ENCODE data around the gene ANO7.
"Not testable (repeated sequence)": the region's sequence is repeated elsewhere in the genome, so short reads cannot be mapped to it uniquely, and the experiment has no call there.

ANO7 gene

DNA sequence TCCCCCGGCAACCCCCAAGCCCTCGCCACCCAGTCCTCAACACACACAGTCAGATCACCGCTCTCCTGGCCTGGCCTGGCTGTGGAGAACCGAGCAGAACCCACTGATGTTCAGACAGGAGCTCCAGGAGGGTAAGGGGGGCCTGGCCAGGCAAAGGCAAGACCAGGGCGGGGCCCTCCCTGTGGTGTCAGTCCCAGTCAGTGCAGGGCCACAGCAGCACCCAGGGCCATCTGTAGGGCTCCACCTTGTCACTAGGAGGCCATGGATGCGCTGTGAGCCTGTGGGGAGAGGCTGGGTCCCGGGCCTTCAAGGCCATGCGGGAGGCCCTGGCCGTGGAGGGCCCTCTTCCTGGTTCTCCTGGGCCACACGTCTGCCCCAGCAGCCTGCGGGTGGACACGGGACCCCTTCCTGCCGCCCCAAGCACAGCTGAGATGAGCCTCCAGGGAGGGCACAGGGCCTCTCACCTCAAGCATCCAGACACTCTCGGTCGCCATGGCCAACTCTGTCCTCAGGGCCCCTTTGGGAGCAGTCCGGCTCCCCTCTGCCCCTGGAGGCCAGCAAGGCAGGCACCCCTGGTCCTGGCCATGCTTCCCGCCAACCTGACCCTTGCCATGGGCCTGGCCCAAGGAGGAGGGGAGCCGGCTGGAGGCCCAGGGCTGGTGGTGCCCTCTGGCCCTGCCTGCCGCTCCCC, 2.0 kb downstream of the ANO7 start:
- H3K36me3 ChIP-seq (ENCODE audit: control insufficient read depth, insufficient read depth, low read length) = no peaks in the 10 kb centered on the region
- H3K27me3 ChIP-seq (ENCODE audit: control insufficient read depth, insufficient read depth, low read length) = no peaks in the 10 kb centered on the region
- no peak overlapping the region for H3K4me3 ChIP-seq (ENCODE audit: low read depth, low read length)
- no peaks in the 10 kb centered on the region for H3K9me3 ChIP-seq (ENCODE audit: control insufficient read depth, insufficient read depth, low read depth, low read length)
- H3K27ac ChIP-seq (ENCODE audit: low read depth, low read length) = no peak overlapping the region
- H3K4me1 ChIP-seq (ENCODE audit: control insufficient read depth, insufficient read depth, low read length) = peaks cover 15% of the 10 kb centered on the region; the same call in 1 of the 2 replicates
- H3K9ac ChIP-seq (ENCODE audit: low read length) = no peak overlapping the region

DNA sequence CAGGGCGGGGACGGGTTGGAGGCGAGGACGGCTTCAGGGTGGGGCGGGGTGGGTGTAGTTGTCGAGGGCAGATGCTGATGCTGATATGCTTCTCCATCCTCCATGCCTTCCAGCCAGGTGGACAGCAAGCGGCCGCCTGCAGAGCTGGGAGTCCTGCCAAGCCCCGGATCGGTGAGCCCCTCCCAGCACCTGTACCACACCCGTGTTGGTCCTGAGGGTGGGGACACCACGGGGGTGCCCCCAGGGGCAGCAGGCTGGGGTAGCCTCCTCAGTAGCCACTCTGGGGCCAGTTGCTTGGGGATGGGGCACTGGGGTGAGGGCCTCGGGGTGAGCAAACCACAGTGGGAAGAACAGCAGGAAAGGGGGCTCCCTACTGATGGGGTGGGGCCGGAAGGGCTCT, 2.6 kb downstream of the ANO7 start:
- Histone ChIP-seq H3K9ac (ENCODE audit: low read length) (no peak overlapping the region), H3K9me3 (ENCODE audit: control insufficient read depth, insufficient read depth, low read depth, low read length) (no peaks in the 10 kb centered on the region), H3K4me1 (ENCODE audit: control insufficient read depth, insufficient read depth, low read length) (peaks cover 15% of the 10 kb centered on the region; the same call in 1 of the 2 replicates), H3K4me3 (ENCODE audit: low read depth, low read length) (no peak overlapping the region), H3K36me3 (ENCODE audit: control insufficient read depth, insufficient read depth, low read length) (no peaks in the 10 kb centered on the region), H3K27ac (ENCODE audit: low read depth, low read length) (no peak overlapping the region), H3K27me3 (ENCODE audit: control insufficient read depth, insufficient read depth, low read length) (no peaks in the 10 kb centered on the region)

DNA sequence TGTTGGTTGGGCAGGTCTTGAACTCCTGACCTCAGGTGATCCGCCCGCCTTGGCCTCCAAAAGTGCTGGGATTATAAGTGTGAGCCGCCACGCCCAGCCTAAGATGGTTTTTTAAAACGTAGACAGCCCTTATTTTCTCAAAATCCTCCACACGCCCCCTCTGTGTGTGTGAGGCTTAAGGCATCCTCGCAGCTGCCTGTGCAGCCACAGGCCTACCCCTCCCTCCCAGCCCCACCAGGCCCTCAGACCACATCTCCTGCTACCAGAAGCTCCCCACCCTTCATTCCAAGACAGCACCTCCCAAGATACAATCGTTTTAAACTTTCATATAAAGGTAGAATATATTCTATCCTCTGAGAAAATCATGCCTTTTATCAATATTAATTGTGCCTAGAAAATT, 4.8 kb downstream of the ANO7 start:
- Histone ChIP-seq H3K27me3 (ENCODE audit: control insufficient read depth, insufficient read depth, low read length) (no peaks in the 10 kb centered on the region), H3K4me1 (ENCODE audit: control insufficient read depth, insufficient read depth, low read length) (peaks cover 4% of the 10 kb centered on the region; the same call in 1 of the 2 replicates), H3K36me3 (ENCODE audit: control insufficient read depth, insufficient read depth, low read length) (no peaks in the 10 kb centered on the region), H3K27ac (ENCODE audit: low read depth, low read length) (no peak overlapping the region), H3K9me3 (ENCODE audit: control insufficient read depth, insufficient read depth, low read depth, low read length) (no peaks in the 10 kb centered on the region), H3K9ac (ENCODE audit: low read length) (no peak overlapping the region), H3K4me3 (ENCODE audit: low read depth, low read length) (no peak overlapping the region)

DNA sequence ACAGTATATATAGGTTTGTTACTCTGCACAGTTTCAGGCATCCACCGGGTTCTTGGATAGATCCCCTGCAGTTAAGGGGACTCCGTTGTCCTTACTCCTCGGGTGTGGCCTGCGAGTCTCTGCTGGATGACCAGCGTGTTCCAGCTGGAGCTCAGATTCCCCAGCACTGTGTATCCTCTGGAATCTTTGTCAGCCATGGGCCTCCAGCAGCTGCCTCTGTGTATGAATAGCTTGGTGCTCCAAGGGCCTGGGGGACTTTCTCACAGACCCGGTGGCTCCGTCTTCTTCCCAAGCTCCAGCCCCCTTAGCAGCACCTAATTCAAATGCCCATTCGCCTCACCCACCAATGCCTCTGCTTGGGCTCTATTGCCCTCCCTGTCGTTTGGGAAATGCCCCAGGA, 6.3 kb downstream of the ANO7 start:
- H3K27ac ChIP-seq (ENCODE audit: low read depth, low read length) = no peak overlapping the region
- no peak overlapping the region for H3K9ac ChIP-seq (ENCODE audit: low read length)
- H3K36me3 ChIP-seq (ENCODE audit: control insufficient read depth, insufficient read depth, low read length) = no peaks in the 10 kb centered on the region
- H3K4me3 ChIP-seq (ENCODE audit: low read depth, low read length) = no peak overlapping the region
- no peaks in the 10 kb centered on the region for H3K27me3 ChIP-seq (ENCODE audit: control insufficient read depth, insufficient read depth, low read length)
- H3K4me1 ChIP-seq (ENCODE audit: control insufficient read depth, insufficient read depth, low read length) = no peaks in the 10 kb centered on the region
- no peaks in the 10 kb centered on the region for H3K9me3 ChIP-seq (ENCODE audit: control insufficient read depth, insufficient read depth, low read depth, low read length)

DNA sequence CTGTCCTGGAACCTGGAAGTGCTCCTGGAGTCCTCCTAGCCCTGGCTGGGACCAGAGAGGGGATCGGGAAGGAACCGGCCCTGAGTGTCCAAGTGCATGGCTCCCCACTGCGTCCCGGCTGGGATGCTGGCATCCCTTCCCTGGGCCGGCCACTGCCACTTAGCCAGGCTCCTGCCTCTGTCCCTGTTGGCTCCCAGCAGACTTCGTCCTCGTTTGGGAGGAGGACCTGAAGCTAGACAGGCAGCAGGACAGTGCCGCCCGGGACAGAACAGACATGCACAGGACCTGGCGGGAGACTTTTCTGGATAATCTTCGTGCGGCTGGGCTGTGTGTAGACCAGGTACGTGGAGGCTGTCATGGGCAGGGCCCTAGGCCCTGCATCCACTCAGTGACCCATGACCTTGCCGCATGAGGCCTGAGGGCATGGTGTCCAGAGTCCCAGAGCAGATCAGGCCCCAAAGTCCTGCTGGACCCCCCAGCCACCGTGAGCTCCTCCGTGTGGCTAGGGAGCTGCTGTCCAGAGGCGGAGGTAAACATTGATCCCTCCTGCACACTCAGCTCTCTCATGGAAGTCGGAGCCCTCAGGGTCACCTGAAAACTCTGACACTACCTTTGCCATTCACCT, 7.1 kb downstream of the ANO7 start:
- H3K4me1 ChIP-seq (ENCODE audit: control insufficient read depth, insufficient read depth, low read length) = no peaks in the 10 kb centered on the region
- H3K9ac ChIP-seq (ENCODE audit: low read length) = no peak overlapping the region

DNA sequence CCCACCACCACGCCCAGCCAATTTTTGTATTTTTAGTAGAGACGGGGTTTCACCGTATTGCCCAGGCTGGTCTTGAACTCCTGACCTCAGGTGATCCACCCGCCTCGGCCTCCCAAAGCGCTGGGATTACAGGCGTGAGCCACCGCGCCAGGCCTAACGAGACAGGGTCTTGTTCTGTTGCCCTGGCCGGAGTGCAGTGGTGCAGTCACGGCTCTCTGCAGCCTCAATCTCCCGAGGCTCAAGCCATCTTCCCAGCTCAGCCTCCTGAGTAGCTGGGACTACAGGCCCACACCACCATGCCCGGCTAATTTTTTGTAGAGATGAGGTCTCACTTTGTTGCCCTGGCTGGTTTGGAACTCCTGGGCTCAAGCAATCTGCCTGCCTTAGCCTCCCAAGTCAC, 8.8 kb downstream of the ANO7 start:
- not testable (repeated sequence) for H3K27me3 ChIP-seq (ENCODE audit: control insufficient read depth, insufficient read depth, low read length); H3K4me1 ChIP-seq (ENCODE audit: control insufficient read depth, insufficient read depth, low read length); H3K36me3 ChIP-seq (ENCODE audit: control insufficient read depth, insufficient read depth, low read length); H3K9ac ChIP-seq (ENCODE audit: low read length); H3K27ac ChIP-seq (ENCODE audit: low read depth, low read length); H3K9me3 ChIP-seq (ENCODE audit: control insufficient read depth, insufficient read depth, low read depth, low read length); H3K4me3 ChIP-seq (ENCODE audit: low read depth, low read length)

More for the DNA sequence above, 7.1 kb downstream of the ANO7 start:
- no peak overlapping the region for H3K4me3 ChIP-seq (ENCODE audit: low read depth, low read length)
- no peaks in the 10 kb centered on the region for H3K27me3 ChIP-seq (ENCODE audit: control insufficient read depth, insufficient read depth, low read length)
- no peaks in the 10 kb centered on the region for H3K36me3 ChIP-seq (ENCODE audit: control insufficient read depth, insufficient read depth, low read length)
- no peaks in the 10 kb centered on the region for H3K9me3 ChIP-seq (ENCODE audit: control insufficient read depth, insufficient read depth, low read depth, low read length)
- no peak overlapping the region for H3K27ac ChIP-seq (ENCODE audit: low read depth, low read length)

DNA sequence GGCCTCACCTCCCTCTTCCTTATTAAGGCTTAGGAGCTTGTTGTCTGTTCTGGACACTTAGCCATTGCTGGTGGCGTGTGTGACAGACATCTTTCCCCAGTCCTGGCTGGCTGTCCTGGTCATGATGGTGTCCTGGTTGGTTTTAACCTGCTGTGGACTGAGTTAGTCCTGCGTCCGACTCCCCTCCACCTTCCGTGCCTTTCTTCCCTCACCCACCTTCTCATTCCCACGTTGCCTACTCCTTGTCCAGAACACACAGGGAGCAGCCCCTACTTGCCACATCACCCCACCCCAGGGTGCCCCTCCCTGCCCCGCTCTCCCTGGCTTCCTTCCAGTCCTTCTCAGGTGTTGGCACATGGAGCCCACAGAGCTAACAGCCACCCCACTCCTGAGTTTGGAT, 9.5 kb downstream of the ANO7 start:
- no peaks in the 10 kb centered on the region for H3K4me1 ChIP-seq (ENCODE audit: control insufficient read depth, insufficient read depth, low read length)
- no peak overlapping the region for H3K9ac ChIP-seq (ENCODE audit: low read length)
- H3K27me3 ChIP-seq (ENCODE audit: control insufficient read depth, insufficient read depth, low read length) = no peaks in the 10 kb centered on the region
- no peak overlapping the region for H3K27ac ChIP-seq (ENCODE audit: low read depth, low read length)
- H3K36me3 ChIP-seq (ENCODE audit: control insufficient read depth, insufficient read depth, low read length) = no peaks in the 10 kb centered on the region
- no peaks in the 10 kb centered on the region for H3K9me3 ChIP-seq (ENCODE audit: control insufficient read depth, insufficient read depth, low read depth, low read length)
- H3K4me3 ChIP-seq (ENCODE audit: low read depth, low read length) = no peak overlapping the region

DNA sequence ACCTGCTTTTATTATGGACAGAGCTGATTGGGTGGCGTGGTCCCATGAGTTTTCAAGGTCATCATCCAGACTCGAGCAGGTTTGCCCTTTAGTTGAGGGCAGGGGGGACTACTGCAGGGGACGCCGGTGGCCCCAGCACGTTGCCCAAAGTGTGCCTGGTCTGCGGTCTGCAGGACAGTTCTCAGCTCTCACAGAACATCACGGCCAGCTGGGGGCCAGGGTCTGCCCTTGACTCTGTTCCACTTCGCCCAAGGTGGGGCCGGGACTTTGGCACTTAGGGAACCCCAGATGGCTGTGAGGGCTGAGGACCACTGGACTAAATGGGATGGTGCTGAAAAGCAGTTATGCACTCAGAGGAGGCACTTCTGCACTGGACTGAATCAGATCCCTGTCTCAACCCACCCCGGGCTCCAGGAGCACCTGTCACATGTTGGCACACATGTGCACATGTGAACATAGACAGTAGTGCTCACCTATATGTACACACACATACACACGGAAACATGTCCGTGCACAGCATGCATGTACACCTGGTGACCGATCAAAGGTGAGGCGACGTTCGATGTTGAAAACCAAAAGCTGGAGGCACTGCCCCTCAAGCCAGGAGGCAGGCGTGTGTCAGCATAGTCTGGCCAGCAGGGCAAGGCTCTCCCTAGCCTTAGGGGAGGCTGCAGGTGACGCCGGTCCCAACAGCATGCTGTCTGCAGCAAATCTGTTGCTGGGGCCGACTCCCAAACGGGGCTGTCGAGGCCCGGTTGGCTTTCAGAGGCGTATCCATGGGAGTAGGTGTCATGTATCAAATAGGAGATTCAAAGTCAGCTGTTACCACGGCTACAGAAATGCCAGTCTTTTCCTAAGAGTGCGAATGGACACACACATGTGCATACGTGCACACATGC, 10.2 kb downstream of the ANO7 start:
- Histone ChIP-seq H3K27me3 (ENCODE audit: control insufficient read depth, insufficient read depth, low read length) (no peaks in the 10 kb centered on the region), H3K9ac (ENCODE audit: low read length) (no peak overlapping the region), H3K27ac (ENCODE audit: low read depth, low read length) (no peak overlapping the region), H3K36me3 (ENCODE audit: control insufficient read depth, insufficient read depth, low read length) (no peaks in the 10 kb centered on the region), H3K9me3 (ENCODE audit: control insufficient read depth, insufficient read depth, low read depth, low read length) (no peaks in the 10 kb centered on the region), H3K4me1 (ENCODE audit: control insufficient read depth, insufficient read depth, low read length) (no peaks in the 10 kb centered on the region), H3K4me3 (ENCODE audit: low read depth, low read length) (no peak overlapping the region)

DNA sequence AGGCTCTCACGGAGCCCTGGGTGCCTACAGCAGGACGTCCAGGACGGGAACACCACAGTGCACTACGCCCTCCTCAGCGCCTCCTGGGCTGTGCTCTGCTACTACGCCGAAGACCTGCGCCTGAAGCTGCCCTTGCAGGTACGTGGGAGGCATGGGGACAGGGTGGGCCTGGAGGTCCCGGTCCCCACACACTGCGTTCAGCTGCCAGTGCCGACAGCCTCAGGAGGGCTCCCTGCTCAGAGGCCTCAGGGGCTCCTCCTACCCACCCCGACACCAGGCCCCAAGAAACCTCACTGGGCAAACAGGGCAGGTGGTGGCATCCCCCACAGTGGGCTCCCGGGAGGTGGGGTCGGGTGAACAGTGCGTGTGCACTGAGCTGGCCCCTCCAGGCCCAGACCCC, 10.8 kb downstream of the ANO7 start:
- H3K36me3 ChIP-seq (ENCODE audit: control insufficient read depth, insufficient read depth, low read length) = no peaks in the 10 kb centered on the region
- no peaks in the 10 kb centered on the region for H3K9me3 ChIP-seq (ENCODE audit: control insufficient read depth, insufficient read depth, low read depth, low read length)
- no peak overlapping the region for H3K9ac ChIP-seq (ENCODE audit: low read length)
- no peak overlapping the region for H3K4me3 ChIP-seq (ENCODE audit: low read depth, low read length)
- H3K27ac ChIP-seq (ENCODE audit: low read depth, low read length) = no peak overlapping the region
- H3K27me3 ChIP-seq (ENCODE audit: control insufficient read depth, insufficient read depth, low read length) = no peaks in the 10 kb centered on the region
- H3K4me1 ChIP-seq (ENCODE audit: control insufficient read depth, insufficient read depth, low read length) = no peaks in the 10 kb centered on the region

DNA sequence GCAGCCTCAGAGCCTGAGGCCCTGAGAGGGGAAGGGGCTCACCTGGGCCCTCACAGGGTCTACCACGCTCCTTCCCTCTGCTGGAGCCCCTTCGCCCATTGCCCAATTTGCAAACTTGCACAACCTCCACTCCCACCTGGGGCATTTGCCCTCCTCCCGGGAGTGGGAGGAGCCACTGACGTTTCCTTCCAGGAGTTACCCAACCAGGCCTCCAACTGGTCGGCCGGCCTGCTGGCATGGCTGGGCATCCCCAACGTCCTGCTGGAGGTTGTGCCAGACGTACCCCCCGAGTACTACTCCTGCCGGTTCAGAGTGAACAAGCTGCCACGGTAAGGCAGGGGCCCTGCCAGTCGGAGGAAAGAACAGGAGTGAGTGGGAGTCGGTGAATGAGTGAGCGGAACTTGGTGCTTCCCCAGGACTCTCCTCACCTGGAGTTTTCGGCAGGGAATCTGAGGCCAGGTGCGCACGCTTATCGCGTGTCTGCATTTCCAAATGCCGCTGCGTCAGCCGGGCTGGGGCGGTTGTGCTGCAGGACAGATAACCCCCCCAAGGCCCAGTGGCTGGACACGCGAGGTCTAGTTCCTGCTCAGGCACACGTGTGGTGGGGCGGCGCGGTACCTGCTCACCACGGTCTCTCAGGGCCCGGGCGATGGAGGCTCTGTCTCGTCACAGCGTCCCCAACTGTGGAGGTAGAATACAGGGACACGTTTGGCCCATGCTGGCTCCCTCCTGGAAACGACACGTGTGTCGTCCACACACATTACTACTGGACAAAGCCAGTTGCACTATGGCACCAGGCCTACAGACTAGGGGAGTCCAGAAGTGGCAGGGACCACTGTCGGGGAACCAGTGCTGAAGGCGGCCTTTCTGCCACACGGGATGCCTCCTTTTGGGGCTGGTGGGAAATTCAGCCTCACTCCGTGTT, 11.7 kb downstream of the ANO7 start:
- Histone ChIP-seq H3K27ac (ENCODE audit: low read depth, low read length) (no peak overlapping the region), H3K9ac (ENCODE audit: low read length) (no peak overlapping the region), H3K9me3 (ENCODE audit: control insufficient read depth, insufficient read depth, low read depth, low read length) (no peaks in the 10 kb centered on the region), H3K4me1 (ENCODE audit: control insufficient read depth, insufficient read depth, low read length) (no peaks in the 10 kb centered on the region), H3K4me3 (ENCODE audit: low read depth, low read length) (no peak overlapping the region), H3K27me3 (ENCODE audit: control insufficient read depth, insufficient read depth, low read length) (no peaks in the 10 kb centered on the region), H3K36me3 (ENCODE audit: control insufficient read depth, insufficient read depth, low read length) (no peaks in the 10 kb centered on the region)

All from HUES6 (cell line).